ENCODE measurements around the gene MXD3.

MXD3 gene

DNA sequence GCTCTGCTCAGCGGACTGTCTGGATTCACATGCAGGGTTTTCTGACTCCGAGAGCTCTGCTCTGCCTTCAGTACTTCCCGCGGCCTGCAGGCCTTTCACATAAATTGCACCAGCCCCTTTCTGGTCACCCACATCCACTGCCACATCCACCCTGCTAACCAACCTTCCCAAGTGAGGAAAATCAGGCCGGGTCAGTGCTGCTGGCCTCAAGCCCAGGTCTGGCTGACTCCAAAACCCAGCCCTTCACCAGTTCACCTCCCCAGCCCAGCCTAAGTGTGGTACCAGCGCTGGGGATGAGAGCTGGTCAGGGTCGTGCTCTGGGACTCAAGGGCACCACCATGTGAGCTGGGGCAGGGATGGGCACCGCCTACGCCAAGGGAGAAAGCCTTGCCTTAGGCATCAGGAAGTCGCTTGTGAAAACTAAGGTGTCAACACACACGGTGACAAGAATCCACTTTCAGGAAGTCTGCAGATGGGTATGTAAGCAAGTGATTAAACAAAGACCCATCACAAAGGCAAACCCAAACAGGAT lies 27.5 kb upstream of the MXD3 start:
- DNase-seq, result no peak

DNA sequence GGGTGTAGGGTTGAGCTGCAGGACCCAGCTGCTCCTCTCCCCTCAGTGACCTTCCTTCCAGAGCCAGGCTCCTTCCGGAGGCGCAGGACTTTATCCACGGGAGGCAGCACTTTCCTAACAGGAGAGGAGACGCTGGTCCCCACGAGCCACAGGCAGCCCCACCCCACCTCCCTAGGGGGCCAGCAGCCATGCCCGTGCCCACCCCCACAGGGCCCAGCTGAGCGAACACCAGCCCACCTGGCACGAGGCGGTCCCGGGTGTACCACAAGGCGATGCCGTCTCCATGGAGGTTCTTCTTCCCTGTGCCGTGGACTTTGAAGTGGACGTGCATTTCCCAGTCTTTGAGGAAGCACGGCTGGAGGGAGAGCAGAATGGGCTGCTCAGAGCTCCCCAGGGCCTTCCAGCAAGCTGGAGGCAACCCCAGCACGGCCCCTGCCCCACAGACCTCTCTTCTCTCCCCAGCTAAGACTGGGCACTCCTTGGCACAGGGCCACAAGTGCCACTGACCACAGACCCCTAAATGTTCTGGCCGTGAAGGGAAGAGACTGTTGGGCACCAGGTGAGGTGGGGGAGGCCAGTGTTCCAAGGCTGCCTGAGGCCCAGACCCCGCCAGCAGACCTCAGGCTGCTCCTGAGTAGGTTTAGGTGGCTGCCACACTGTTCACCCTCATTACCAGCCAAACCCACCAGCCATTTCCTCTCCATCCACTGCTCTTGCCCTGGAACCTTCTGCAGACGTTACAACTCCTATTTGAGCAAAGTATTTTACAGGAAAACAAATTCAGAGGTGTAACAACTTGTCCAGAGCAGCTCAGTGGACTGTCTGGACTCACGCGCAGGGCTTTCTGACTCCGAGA lies 26.8 kb upstream of the MXD3 start:
- DNase-seq, result no peak

DNA sequence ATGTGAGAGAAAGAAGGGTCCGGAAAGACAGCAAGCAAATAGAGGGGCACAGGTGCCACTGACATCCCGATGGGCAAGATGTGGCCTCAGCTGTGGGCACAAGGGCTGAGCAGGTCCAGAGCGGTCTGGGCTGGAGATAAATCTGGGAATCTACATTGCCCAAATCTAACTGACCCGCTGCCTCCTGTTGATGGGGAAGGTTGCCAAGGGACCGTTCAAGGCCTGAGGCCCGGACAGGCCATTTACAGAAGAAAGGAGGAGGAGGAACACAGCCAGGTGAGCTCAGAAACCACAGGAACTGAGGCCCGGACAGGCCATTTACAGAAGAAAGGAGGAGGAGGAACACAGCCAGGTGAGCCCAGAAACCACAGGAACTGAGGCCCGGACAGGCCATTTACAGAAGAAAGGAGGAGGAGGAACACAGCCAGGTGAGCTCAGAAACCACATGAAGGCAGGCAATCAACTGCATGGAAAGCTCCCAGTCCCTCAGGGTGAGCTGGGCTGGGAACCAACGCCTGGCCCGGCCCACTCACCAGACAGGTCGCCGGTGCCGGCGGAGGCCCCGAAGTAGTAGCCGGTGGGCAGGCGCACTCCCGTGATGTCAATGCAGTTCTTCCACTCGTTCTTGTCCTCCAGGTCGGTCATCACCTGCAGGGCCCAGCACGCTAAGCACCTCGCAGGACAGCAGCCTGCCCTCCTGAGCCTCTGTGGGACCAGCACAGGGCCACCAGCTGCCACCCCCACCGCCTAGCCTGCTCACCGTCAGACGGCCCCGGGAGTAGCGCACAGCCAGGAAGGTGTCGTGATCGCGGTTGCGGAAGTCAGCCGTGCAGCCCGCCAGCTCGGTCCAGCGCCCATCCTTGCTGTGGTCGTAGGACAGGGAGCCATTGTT lies 25.2 kb upstream of the MXD3 start:
- no peak for DNase-seq

DNA sequence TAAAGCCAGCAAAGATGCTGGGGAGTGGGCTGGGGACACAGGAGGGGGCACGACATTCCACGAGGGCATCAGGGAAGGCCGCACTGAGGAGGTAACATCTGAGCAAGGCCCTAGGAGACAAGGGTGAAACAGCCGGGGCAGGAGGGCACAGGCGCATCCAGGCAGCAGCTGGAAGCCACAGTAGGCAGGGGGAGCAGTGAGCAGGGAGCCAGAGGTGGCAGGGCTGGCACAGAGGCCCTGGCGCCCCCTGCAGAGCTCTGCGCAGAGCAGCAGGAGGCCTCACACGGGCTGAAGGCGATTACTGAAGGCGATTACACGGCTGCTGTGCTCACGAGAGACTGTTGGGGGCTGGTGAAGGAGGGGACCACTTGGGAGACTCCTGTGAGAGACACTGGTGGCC lies 24.4 kb upstream of the MXD3 start:
- DNase-seq, result no peak

DNA sequence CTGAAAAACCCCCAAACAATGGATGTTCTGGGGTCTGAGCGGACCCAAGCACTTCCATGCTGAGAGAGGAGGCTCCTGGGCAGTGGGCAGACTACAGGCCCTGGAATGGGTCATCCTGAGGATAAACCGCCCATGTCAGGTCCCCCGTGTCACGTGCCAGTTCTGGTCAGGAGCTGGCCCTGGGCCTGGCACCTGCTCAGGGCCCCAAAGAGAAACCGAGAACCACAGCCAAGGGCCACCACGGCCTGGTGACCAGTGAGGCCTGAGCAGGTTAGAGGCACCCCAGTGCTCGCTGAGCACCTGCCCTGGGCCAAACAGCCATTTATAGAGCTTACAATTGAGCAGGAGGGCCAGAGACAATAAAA lies 24.0 kb upstream of the MXD3 start:
- no peak for DNase-seq

DNA sequence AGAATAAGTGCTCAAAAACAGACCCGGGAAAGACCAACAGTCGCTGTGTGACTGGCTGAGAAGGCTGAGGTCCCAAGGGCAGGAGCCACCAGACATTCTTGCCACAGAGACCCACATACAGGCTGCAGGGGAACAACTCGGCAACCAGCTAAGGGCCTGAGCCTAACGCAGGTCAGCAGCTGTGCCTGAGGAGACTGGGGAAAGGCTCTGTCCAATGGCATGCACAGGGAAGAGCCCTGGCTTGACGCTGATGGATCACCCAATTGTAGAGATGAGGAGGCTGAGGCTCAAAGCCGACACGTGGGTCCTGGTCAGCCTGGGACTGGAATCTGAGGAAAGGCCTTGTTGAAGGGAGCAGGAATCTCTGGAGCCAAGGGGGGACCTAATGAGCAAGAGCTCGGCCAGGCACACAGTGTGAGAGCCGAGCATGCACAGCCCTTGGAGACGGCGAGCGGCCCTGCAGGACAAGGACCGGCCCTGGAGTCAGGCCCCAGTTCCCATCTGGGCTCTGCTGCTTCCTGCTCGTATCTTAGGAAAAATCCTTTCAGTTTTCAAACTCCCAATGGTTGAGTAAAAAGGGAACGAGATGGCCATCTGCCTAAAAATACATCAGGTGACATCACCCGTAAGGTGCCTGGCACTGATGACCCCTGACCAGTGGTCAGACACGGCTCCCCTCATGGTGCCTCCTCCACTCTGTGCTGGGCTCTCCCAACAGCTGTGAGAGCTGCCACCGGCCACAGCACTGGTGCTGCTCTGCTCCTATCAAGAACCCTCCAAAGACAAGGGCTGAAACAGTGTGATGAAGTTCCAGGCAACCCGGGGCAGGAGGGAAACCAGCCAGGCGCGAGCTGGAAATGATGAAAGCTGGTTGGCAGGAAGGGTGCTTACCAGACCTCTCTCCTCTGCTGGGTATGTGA lies 23.3 kb upstream of the MXD3 start:
- no peak for DNase-seq

DNA sequence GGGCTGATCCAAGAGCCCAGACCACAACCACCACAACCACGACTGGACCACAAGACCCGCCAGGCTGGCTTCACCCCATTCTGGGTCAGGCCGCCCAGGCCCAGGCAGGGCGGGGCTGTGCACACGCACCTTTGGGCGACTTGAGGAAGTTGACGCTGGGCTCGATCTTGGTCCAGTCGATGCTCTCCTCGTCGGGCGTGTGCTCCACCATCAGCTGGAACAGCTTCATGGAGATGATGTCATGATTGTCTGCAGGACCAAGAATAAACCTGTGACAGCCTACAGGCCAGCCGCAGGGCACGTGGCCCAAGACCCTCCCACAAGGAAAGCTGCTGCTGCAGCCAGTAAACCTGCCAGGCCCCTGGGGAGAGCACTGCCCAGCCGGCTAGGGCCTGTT lies 22.5 kb upstream of the MXD3 start:
- no peak for DNase-seq

DNA sequence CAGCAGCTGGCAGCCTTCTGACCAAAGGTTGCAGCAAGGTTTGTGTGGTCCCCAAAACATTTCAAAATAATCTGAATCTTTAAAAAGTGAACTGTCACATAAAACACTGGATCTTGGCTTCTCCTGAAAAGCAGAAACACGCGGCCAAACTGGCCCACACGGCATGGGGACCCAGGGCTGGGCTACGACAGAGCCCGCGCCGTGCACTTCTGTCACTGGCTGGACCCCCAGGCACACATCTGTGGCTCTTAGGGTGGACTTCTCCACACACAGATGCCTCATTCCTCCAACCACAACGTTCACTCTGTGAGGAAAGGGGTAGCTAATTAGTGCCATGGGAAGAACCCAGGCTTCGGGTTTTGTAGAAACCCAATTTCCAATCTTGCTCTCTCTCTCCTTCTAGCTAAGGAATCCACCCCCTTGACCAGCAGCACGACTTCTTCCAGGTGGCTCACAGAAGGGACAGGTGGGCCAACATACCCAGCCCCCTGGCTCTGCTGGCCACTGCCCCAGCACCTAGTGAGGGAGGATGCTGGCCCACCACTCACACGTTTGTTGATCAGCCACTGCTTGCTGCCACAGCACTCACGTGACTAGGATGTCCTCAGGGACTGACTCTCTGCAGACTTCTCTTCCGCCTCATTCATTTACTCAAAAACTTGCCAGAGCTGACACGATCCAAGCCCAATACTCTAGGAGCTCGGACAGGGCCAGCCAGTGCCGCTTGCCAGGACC lies 21.9 kb upstream of the MXD3 start:
- DNase-seq, result no peak

DNA sequence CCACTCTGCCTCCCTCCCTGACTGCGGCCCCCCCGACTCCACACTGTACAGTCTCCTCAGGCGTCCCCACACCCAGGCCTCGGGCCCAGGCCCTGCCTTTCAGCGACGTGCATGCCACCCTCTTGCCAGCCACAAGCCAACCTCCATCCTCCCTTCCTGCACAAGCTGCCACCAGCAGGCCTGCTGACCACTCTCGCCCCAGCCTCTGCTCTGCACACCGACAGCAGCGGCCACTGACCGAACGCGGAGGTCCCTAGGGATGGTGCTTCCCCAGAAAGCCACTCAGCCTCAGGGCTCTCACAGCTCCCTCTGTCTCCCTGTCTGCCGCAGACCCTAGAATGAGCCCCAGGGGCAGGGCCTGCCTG lies 21.2 kb upstream of the MXD3 start:
- no peak for DNase-seq

DNA sequence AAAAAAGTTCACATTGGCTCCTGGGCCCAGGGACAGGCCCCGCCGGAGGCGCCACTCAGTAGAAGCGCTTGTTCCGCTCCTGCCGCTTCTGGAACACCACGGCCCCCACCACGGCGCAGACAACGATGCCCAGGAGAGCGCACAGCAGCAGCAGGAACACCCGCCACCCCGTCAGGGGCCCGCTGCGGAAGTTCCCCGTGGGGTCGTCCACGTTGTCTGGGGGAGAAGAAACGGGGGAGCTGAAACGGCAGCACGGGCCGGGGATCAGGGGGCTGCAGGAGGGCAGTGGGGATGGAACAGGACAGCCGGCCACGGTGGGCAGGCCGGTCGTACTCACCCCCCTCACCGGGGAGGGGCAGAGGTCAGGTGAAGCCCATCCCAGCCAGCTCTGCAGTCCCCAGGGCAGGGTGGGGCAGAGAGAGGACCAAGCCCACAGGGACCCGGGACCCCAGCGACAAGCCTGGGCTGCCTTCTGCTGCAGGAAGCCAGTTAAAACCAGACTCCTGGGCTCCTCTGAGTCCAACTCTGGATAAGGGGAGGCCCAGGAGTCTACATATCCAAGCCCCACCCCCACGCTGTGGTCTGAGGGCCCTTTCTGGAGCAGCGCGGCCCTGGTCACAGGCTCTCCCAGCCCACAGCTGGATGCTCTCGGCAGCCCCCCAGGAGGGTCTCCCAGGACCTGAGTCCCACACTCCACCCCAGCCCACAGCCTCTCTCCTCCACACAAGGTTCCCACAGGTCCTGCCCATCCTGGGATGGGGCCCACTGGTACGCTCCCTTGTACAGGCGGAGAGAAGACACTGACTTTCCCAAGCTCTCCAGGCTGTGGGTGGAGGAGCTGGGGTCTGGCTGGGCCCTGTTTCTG lies 20.6 kb upstream of the MXD3 start:
- no peak for DNase-seq

DNA sequence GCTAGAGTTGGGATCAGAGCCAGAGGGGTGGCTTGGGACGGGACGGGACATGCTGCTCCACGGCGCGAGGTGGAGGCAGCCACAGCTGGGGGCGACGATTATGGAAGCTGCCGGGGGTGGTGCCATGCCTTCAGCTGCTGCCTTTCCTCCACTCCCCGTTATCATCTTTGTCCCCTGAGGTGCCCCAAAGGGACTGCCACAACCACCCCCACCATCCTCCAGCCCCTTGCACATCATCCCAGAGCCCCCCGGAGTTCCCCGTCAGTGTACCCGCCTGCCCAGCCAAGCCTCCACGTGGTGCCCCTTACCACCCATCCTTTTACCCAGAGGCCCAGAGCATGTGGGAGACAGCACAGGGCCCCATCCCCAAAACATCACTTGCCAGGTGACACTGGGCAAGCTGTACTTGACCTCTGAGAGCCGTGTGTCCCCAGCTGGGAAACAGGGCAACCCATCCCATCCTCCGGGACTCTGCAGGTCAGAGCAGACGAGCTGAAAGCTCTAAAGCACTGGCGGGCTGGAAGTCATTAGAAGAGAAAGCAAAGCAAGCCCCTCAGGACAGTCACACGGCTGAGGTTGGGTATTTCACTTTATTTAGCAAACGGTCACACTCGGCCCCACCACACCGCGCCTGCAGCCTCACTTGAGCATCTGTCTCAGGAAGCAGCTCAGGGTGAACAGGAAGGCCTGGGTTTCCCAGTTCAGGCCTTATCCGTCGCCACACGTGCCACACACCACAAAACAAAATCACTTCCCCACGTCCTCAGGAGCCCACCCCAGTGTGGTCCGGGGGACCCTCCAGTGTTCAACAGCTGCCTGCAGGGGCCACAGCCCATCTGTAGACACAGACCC lies 19.5 kb upstream of the MXD3 start:
- DNase-seq, result no peak

DNA sequence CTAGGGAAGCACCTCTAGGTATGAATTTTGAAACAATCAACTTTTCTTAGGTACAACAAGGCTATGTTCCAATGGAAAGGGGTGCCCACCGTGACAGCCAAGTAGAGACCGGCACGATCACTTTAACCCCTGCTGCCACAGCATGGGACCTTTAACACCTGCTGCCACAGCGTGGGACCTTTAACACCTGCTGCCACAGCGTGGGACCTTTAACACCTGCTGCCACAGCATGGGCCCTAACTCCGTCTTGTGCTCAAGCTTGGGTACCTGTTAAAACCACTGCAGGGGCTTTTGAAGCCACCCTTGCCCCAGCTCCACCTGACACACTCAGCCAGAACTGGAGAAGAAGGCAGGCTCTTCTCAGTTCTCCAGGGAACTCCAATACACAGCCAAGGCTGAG lies 18.2 kb upstream of the MXD3 start:
- DNase-seq, result no peak

DNA sequence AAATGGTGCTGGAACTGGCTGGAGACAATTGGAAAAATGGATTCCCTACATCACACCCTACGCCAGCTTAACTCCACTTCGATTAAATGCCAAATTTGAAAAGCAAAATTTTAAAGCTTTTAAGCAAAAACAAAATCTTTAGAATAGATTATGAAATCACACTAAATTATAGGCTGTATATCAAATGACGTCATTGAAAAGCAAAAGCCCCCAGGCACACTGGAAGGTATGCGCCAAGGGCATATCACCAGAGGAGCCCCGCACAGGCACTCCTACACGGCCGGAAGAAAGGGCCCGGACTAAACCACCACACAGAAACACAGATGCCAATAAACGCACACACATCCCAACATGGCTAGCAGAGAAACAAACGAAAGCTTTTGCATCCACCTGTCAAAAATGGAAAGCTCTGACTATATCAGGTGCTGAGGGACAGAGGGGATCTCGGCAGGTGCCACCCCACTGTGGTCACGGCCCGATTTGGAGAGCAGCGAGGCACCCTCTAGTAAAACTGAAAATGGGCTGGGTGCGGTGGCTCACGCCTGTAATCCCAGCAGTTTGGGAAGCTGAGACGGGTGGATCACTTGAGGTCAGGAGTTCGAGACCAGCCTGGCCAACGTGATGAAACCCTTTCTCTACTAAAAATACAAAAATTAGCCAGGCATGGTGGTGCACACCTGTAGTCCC lies 17.0 kb upstream of the MXD3 start:
- DNase-seq, result no peak

DNA sequence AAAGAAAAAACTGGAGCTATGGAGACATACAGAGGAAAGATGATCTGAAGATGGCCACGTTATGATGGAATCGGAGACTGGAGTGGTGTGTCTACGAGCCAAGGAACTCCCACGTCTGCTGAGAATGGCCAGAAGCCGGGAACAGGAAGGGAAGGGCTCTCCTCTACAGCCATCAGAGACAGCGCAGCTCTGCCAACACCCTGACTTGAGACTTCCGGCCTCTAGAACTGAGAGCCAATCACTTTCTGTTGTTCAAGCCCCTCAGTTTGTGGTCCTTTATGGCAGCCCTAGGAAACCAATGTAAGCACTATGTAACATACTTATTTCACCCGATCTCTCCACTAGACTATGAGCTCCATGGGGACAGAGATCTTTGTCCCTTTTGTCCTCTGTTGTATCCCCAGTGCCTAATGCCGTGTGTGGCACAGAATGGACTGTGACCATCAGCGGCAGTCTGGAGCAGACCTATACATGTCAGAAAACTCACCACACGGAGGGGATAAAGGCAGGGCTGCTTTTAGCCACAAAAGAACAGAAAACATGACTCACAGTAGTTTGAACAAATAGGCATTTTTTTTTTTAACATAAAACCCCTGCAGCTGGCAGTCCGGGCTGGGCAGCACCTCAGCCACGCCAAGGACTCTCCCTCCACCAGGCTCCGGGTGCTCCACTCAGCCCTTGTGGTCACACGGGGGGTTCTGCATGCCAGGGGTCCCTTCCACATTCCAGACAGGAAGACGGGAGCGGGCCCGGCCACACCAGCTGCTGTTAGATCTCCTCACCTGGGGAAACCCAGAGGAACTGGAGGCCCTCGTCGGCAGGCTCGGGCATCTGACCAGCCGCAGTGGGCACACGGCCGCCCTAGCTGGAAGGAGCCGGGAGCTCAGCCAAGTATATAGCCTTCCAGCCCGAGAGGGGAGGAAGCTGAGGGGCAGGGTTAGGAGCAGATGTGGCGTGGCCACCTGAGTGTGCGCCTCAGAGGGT lies 16.1 kb upstream of the MXD3 start:
- no peak for DNase-seq

DNA sequence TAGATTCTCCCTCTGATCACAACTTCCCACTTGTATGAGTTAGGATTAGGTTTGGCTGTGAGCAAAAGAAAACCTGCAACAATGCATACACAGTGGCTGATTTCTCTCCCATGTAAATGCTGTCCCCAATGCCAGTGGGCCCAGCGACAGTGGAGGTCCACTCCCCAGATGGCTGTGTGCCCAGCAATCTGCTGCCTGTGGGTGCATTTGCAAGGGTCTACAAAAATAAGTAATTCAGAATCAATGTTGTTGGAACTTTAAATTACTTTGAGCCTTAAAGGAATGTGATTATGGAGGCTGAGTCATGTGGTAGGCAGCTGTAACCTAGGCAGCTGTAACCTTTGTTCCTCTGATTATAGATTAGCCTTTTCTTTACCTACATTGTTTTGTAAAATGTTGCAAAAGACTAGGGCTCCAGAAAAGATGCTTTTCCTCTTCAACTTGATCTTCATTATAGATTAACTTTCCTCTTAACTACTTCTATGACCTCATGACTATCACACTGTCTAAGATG lies 14.2 kb upstream of the MXD3 start:
- no peak for DNase-seq

DNA sequence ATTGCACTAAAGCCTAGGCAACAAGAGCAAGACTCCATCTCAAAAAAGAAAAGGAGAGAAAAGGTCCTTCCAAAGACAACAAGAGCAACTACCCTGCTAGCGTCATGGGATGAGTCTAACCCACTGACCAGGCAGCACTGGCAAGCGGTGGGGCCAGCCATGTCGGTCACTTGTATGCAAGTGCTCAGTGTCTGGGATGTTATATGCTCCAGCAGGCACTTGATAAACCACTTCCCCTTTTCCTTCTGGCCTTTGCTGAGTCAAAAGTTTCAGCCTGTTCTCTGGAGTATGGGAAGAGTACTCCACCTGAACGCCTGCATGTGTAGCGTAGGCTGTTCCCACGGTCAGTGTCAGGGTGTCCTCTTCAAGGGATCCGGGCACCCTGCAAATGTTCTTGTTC lies 9.2 kb upstream of the MXD3 start:
- DNase-seq, result no peak

DNA sequence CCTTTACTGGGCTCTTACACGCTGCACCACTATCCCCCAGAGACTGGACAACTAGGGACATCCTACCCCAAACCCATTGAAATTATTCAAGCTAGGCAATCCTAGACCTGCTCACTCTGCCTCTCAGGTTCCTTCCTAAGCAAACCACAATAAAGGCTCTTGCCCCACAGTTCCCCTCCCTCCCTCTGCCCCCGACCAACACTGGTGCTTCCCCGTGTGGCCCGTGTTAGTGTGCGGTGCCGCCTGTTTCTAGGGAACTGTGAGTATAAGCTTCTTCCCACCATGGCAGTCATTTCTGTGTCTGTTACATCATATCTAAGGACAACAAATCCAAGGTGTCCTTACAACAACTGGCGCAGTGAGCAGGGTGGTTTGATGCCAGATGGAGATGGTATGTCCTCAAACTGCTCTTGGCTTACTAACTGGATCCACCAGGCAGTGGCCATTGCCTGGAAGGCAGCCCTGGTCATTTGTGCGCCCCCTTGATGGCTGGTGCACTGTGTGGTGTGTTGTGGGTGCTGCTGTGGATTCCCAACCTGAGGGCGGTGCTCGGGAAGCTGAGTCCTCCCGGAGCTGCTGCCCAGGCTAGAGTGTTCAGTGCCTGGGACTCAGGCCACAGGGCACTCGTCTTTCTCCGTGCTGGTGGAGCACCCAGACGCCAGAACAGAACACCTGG lies 8.4 kb upstream of the MXD3 start:
- DNase-seq, result no peak
